HepG2 (cell line): ENCODE measurements around the gene C16orf86. TPM values are rescaled to one million over a fixed set of nuclear protein-coding genes. Genes with fewer than 3 reads are reported as not detected.

Experiments used
- ATAC-seq: fragments of 200-7000 bp; cut with Tn5 transposase; 3 replicates; pipeline ENCODE4 v1.9.1; 2020; ENCODE audit warnings: mild to moderate bottlenecking, moderate library complexity
- BruUV-seq: library from RNA; stranded (reverse); fragments of 400-500 nt; replicated peaks from 2 replicates; lab custom pipeline; 2021; lab: Mats Ljungman, UMichigan
- CTCF ChIA-PET: fragments of 300-600 bp; formaldehyde crosslinking; extraction: SDS; loops from one replicate; lab custom pipeline; 2021; ENCODE audit warnings: low total read pairs, inconsistent platforms, low intra/inter-chr PET ratio; lab: Yijun Ruan, JAX
- POLR2A ChIA-PET: fragments of 350-600 bp; sonication (Branson Sonifier 250); formaldehyde crosslinking; loops from one replicate; lab custom pipeline; 2020; ENCODE audit warnings: antibody characterized with exemption, inconsistent platforms; lab: Yijun Ruan, JAX
- DNase-seq: peaks from one replicate; pipeline ENCODE4 v3.0.0-alpha.2; 2015; ENCODE audit warnings: low spot score
- FAIRE-seq: peaks from 3 replicates; lab custom pipeline; 2011; peaks lifted over from hg19 to GRCh38; lab: Jason Lieb, UNC
- H2AFZ ChIP-seq: one replicate; pipeline ENCODE4 v1.6.1; 2011; ENCODE audit warnings: low read length, inconsistent platforms
- H3K27ac ChIP-seq: fragments of 300-600 bp; 3 replicates; pipeline ENCODE4 v1.8.0; 2011; ENCODE audit warnings: mixed run types, mild to moderate bottlenecking, mixed read lengths, low read length, inconsistent platforms; ENCODE audit not compliant: insufficient read depth; ENCODE audit errors: extremely low read length
- H3K27me3 ChIP-seq, 2 experiments: fragments of 200-600 bp in 1 of 2; 2 replicates in 1 of 2; 3 replicates in 1 of 2; pipeline versions ENCODE4 v1.6.0 to v1.8.0; 2011; ENCODE audit warnings: low read length in 2 of 2, mild to moderate bottlenecking in 2 of 2, moderate library complexity in 2 of 2, inconsistent platforms in 1 of 2; ENCODE audit not compliant: insufficient read depth in 2 of 2, control insufficient read depth in 1 of 2
- H3K36me3 ChIP-seq, 2 experiments: fragments of 200-600 bp in 1 of 2; replicated peaks in 1 of 2; 2 replicates in 1 of 2; 3 replicates in 1 of 2; pipeline versions ENCODE4 v1.5.1 to v1.8.0; 2011; ENCODE audit warnings: low read length in 2 of 2, inconsistent platforms in 1 of 2; ENCODE audit not compliant: insufficient read depth in 2 of 2, control insufficient read depth in 1 of 2
- H3K4me1 ChIP-seq: 2 replicates; pipeline ENCODE4 v1.5.1; 2012; ENCODE audit warnings: low read length, inconsistent platforms; ENCODE audit not compliant: insufficient read depth
- H3K4me2 ChIP-seq: 2 replicates; pipeline ENCODE4 v1.6.0; 2011; ENCODE audit warnings: low read depth, low read length, inconsistent platforms
- H3K4me3 ChIP-seq, 3 experiments: fragments of 200-600 bp in 1 of 3; sonication (generic), shearing (Covaris generic) in 1 of 3; replicated peaks in 1 of 3; 2 replicates each; pipeline ENCODE4 v1.5.1; 2011 to 2016; ENCODE audit warnings: low read length in 3 of 3, inconsistent platforms in 2 of 3, low read depth in 2 of 3, mild to moderate bottlenecking in 2 of 3, control low read depth in 1 of 3, mixed read lengths in 1 of 3; ENCODE audit not compliant: insufficient read depth in 1 of 3
- H3K79me2 ChIP-seq: one replicate; pipeline ENCODE4 v1.6.1; 2011; ENCODE audit warnings: low read length, inconsistent platforms; ENCODE audit not compliant: insufficient read depth
- H3K9ac ChIP-seq: 2 replicates; pipeline ENCODE4 v1.6.0; 2011; ENCODE audit warnings: mild to moderate bottlenecking, low read depth, low read length, inconsistent platforms; ENCODE audit not compliant: insufficient read depth
- H3K9me3 ChIP-seq: 2 replicates; pipeline ENCODE4 v1.5.1; 2012; ENCODE audit warnings: mild to moderate bottlenecking, low read length
- H4K20me1 ChIP-seq: 2 replicates; pipeline ENCODE4 v1.6.0; 2011; ENCODE audit warnings: inconsistent platforms, mild to moderate bottlenecking, low read length, moderate library complexity; ENCODE audit not compliant: insufficient read depth
- GTF3A ChIP-seq: sonication (generic); formaldehyde crosslinking; conservative IDR thresholded peaks from 2 replicates; pipeline ENCODE4 v1.4.0; 2020; ENCODE audit warnings: mild to moderate bottlenecking, missing genetic modification reagents
- HES4 ChIP-seq: sonication (generic); formaldehyde crosslinking; IDR thresholded peaks from 2 replicates; pipeline ENCODE4 v1.9.0; 2021; ENCODE audit warnings: mild to moderate bottlenecking, missing genetic modification reagents, borderline replicate concordance
- HMGA1 ChIP-seq: sonication (generic); formaldehyde crosslinking; conservative IDR thresholded peaks from 2 replicates; pipeline ENCODE4 v1.4.0; 2020; ENCODE audit warnings: missing genetic modification reagents
- MIER2 ChIP-seq: IDR thresholded peaks from 2 replicates; pipeline ENCODE4 v1.6.1; 2016; ENCODE audit warnings: missing biosample characterization, missing genetic modification reagents
- SIX1 ChIP-seq: sonication (generic); formaldehyde crosslinking; IDR thresholded peaks from 2 replicates; pipeline ENCODE4 v1.4.0; 2020; ENCODE audit warnings: missing genetic modification reagents, borderline replicate concordance
- SOX6 ChIP-seq, 2 experiments: fragments of 450-650 bp in 1 of 2; sonication (generic) in 1 of 2; formaldehyde crosslinking in 1 of 2; IDR thresholded peaks; 2 replicates each; pipeline versions ENCODE4 v1.4.0 to v1.6.1; 2017 to 2020; ENCODE audit warnings: antibody characterized with exemption in 1 of 2, mild to moderate bottlenecking in 1 of 2, missing genetic modification reagents in 1 of 2
- STAT5B ChIP-seq: sonication (generic); formaldehyde crosslinking; IDR thresholded peaks from 2 replicates; pipeline ENCODE4 v1.4.0; 2020; ENCODE audit warnings: missing genetic modification reagents
- ZNF451 ChIP-seq: sonication (generic); formaldehyde crosslinking; IDR thresholded peaks from 2 replicates; pipeline ENCODE4 v1.5.0; 2020; ENCODE audit warnings: mild to moderate bottlenecking, missing genetic modification reagents
- ZNF530 ChIP-seq: sonication (generic); formaldehyde crosslinking; IDR thresholded peaks from 2 replicates; pipeline ENCODE4 v1.5.0; 2020; ENCODE audit warnings: low read depth, mild to moderate bottlenecking, missing genetic modification reagents
- ZNF563 ChIP-seq: sonication (generic); formaldehyde crosslinking; IDR thresholded peaks from 2 replicates; pipeline ENCODE4 v1.8.0; 2022; ENCODE audit warnings: mild to moderate bottlenecking, moderate library complexity, missing genetic modification reagents
- WGBS: methylation state at CpG from one replicate; pipeline ENCODE4 v1.1.6; 2017; ENCODE audit warnings: low lambda C conversion rate; 5-methylcytosine and 5-hydroxymethylcytosine counted together
- in situ Hi-C: cut with HindIII; loops from 2 replicates; pipeline ENCODE4 v1.10.0; 2017; ENCODE audit warnings: low pct_unique_long_range_greater_than_20kb; ENCODE audit not compliant: extremely low pct_ligation_motif_present
- intact Hi-C: fragments of 100-400 bp; cut with micrococcal nuclease; formaldehyde crosslinking; loops from one replicate; pipeline ENCODE4 v1.10.0; 2022; ENCODE audit not compliant: unreplicated experiment
- polyA plus RNA-seq, 8 experiments: library from polyadenylated mRNA; depleted of rRNA in 3 of 8; stranded (reverse) in 7 of 8; unstranded in 1 of 8; fragments of >200 nt; fragmentation: Illumina TruSeq in 4 of 8; extraction: Trizol in 4 of 8; gene quantifications; 2 replicates each; pipeline versions ENCODE4 v1.2.1 to v1.2.3, GENCODE V29; 2011 to 2016; ENCODE audit warnings: low read depth in 4 of 8, missing spikeins in 1 of 8, mixed read lengths in 1 of 8; ENCODE audit not compliant: insufficient read depth in 1 of 8
- total RNA-seq, 5 experiments: library from RNA; depleted of rRNA; stranded (reverse); fragments of >200 nt; fragmentation: Illumina TruSeq; extraction: Trizol; gene quantifications; 2 replicates each; pipeline ENCODE4 v1.2.3, GENCODE V29; 2016; ENCODE audit warnings: low read depth in 1 of 5
- TF ChIP-seq, protein P1 (sequence below): sonication (generic); formaldehyde crosslinking; IDR thresholded peaks from 2 replicates; pipeline ENCODE4 v1.4.0; 2020; ENCODE audit warnings: missing genetic modification reagents
- TF ChIP-seq, protein P2 (sequence below), 2 experiments: IDR thresholded peaks; 2 replicates each; pipeline ENCODE4 v1.6.1; 2011 to 2012; ENCODE audit warnings: low read length in 2 of 2, borderline replicate concordance in 1 of 2, low read depth in 1 of 2, mild to moderate bottlenecking in 1 of 2, moderate library complexity in 1 of 2
- TF ChIP-seq, protein P3 (sequence below): sonication (generic); formaldehyde crosslinking; IDR thresholded peaks from 2 replicates; pipeline ENCODE4 v1.4.0; 2020; ENCODE audit warnings: missing genetic modification reagents

The C16orf86 gene
- total and polyA plus RNA-seq, 2 of the 13 experiments (the other 11 are each of a cell fraction or from before 2014, with no cell fraction given), result 1.5 to 3.1 TPM

DNA sequence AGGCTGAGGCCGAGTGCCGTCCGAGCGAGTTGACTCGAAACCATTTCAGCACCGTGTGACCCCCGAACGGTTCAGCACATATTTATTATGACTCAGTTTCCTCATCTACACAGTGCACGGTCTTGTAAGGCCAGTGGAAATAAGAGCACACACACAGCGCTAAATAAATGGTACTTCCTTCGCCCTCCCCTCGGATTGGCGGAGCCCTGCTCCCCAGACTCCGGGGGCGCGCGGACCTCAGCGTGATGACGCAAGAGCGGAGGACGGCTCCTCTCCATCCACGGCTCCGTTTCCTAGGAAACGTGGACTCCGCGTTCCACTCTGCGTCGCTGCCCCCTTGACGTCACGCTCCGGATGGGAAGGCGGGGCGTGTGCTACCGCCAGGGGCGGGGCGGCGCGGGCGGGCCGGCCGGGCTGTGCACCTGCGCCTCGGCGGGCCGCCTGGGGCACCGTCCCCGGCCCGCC, 6.0 kb upstream of the C16orf86 start, which contains the start of gene PARD6A (continued):
- TF ChIP-seq, protein P1, sequence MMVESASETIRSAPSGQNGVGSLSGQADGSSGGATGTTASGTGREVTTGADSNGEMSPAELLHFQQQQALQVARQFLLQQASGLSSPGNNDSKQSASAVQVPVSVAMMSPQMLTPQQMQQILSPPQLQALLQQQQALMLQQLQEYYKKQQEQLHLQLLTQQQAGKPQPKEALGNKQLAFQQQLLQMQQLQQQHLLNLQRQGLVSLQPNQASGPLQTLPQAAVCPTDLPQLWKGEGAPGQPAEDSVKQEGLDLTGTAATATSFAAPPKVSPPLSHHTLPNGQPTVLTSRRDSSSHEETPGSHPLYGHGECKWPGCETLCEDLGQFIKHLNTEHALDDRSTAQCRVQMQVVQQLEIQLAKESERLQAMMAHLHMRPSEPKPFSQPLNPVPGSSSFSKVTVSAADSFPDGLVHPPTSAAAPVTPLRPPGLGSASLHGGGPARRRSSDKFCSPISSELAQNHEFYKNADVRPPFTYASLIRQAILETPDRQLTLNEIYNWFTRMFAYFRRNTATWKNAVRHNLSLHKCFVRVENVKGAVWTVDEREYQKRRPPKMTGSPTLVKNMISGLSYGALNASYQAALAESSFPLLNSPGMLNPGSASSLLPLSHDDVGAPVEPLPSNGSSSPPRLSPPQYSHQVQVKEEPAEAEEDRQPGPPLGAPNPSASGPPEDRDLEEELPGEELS (CRISPR knock-in tag), result peak; percentile 38; the same call in 1 of the 2 replicates

GRCh38 chr16:67661101-67661761, 5.4 kb upstream of the C16orf86 start:
- ATAC-seq (no peak), DNase-seq (no peak), FAIRE-seq (no peak)
- BruUV-seq, result no TSS peak
- peak overlapping the region; percentile 19 to 93 (median 55); a peak in 5 of 6 replicates for H3K4me3 ChIP-seq
- no peaks in the 10 kb centered on the region; a peak in 1 of 5 replicates for H3K27me3 ChIP-seq
- POLR2A ChIA-PET, result interaction anchor here (0.6 to 2.0 kb wide), 4 partner anchors 65 to 419 kb away, joined by 4 read pairs; no protein-coding TSS in a partner anchor
- in situ Hi-C loops (loop anchor here (10.0 kb wide), 1 partner anchor 274 kb away; the partner anchor contains the start of genes CTRL and PSMB10), intact Hi-C loops (no loop called here)
- H3K9ac ChIP-seq, result peak overlapping the region; percentile 42; the same call in 1 of the 2 replicates
- CTCF ChIA-PET, result no interaction called here
- 0 out of 2 replicates have a peak, but pooled peaks cover 3% of the 10 kb centered on the region for H4K20me1 ChIP-seq
- peaks cover 25% of the 10 kb centered on the region for H3K4me1 ChIP-seq
- WGBS, result 73% methylated on average over 35 of the region's 39 CpGs
- peaks cover 6 to 13% of the 10 kb centered on the region in 2 experiments; a peak in 4 of 5 replicates for H3K36me3 ChIP-seq
- H3K4me2 ChIP-seq, result peak overlapping the region; percentile 94
- peak overlapping the region; percentile 30 for H3K27ac ChIP-seq
- H2AFZ ChIP-seq, result no peak overlapping the region
- no peaks in the 10 kb centered on the region for H3K9me3 ChIP-seq
- peaks cover 11% of the 10 kb centered on the region for H3K79me2 ChIP-seq
- TF ChIP-seq, protein P2, sequence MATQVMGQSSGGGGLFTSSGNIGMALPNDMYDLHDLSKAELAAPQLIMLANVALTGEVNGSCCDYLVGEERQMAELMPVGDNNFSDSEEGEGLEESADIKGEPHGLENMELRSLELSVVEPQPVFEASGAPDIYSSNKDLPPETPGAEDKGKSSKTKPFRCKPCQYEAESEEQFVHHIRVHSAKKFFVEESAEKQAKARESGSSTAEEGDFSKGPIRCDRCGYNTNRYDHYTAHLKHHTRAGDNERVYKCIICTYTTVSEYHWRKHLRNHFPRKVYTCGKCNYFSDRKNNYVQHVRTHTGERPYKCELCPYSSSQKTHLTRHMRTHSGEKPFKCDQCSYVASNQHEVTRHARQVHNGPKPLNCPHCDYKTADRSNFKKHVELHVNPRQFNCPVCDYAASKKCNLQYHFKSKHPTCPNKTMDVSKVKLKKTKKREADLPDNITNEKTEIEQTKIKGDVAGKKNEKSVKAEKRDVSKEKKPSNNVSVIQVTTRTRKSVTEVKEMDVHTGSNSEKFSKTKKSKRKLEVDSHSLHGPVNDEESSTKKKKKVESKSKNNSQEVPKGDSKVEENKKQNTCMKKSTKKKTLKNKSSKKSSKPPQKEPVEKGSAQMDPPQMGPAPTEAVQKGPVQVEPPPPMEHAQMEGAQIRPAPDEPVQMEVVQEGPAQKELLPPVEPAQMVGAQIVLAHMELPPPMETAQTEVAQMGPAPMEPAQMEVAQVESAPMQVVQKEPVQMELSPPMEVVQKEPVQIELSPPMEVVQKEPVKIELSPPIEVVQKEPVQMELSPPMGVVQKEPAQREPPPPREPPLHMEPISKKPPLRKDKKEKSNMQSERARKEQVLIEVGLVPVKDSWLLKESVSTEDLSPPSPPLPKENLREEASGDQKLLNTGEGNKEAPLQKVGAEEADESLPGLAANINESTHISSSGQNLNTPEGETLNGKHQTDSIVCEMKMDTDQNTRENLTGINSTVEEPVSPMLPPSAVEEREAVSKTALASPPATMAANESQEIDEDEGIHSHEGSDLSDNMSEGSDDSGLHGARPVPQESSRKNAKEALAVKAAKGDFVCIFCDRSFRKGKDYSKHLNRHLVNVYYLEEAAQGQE (IDR thresholded peaks at IDR 0.05; ENCODE audit: borderline replicate concordance in 1 of 2, low read depth in 1 of 2, low read length in 2 of 2), result peak in 1 of 2 experiments; percentile 92; a peak in 2 of 4 replicates
- TF ChIP-seq GTF3A (no peak), ZNF530 (CRISPR knock-in tag) (no peak), HMGA1 (no peak), SIX1 (CRISPR knock-in tag) (no peak), MIER2 (CRISPR knock-in tag) (peak; percentile 52; the same call in 1 of the 2 replicates), SOX6 (IDR thresholded peaks at IDR 0.05) (no peak), SOX6 (CRISPR knock-in tag; IDR thresholded peaks at IDR 0.05) (no peak), STAT5B (CRISPR knock-in tag) (no peak), HES4 (0 out of 2 replicates have a peak, but pooled peaks have one; percentile 23), ZNF451 (CRISPR knock-in tag) (0 out of 2 replicates have a peak, but pooled peaks have one; percentile 12), ZNF563 (CRISPR knock-in tag) (0 out of 2 replicates have a peak, but pooled peaks have one; percentile 14)
- TF ChIP-seq, protein P3, sequence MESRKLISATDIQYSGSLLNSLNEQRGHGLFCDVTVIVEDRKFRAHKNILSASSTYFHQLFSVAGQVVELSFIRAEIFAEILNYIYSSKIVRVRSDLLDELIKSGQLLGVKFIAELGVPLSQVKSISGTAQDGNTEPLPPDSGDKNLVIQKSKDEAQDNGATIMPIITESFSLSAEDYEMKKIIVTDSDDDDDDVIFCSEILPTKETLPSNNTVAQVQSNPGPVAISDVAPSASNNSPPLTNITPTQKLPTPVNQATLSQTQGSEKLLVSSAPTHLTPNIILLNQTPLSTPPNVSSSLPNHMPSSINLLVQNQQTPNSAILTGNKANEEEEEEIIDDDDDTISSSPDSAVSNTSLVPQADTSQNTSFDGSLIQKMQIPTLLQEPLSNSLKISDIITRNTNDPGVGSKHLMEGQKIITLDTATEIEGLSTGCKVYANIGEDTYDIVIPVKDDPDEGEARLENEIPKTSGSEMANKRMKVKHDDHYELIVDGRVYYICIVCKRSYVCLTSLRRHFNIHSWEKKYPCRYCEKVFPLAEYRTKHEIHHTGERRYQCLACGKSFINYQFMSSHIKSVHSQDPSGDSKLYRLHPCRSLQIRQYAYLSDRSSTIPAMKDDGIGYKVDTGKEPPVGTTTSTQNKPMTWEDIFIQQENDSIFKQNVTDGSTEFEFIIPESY (CRISPR knock-in tag), result peak; percentile 52; the same call in 1 of the 2 replicates
